Activated CD4-positive, alpha-beta T cell treated with anti-CD3 and anti-CD28 coated beads for 24 hours (primary cell): ENCODE results near the gene OPCML.

ENCODE experiments used
- DNase-seq, 2 donors: peaks; one replicate each; pipeline ENCODE4 v3.0.0-alpha.2; 2020; ENCODE audit warnings: low read depth in 2 of 2

Gene OPCML

GRCh38 chr11:133413703-133414102 lies 118.6 kb downstream of the OPCML start:
- DNase-seq, result no peak

- no peak for DNase-seq
Observed at GRCh38 chr11:133409799-133410198, 122.5 kb downstream of the OPCML start.

- DNase-seq, result no peak
Observed at GRCh38 chr11:133408936-133409335, 123.4 kb downstream of the OPCML start.

- DNase-seq, result no peak
Observed at GRCh38 chr11:133408402-133408801, 123.9 kb downstream of the OPCML start.

- no peak for DNase-seq
Observed at GRCh38 chr11:133406489-133406888, 125.8 kb downstream of the OPCML start.

GRCh38 chr11:133403900-133404299 lies 128.4 kb downstream of the OPCML start:
- DNase-seq, result no peak

- no peak for DNase-seq
Observed at GRCh38 chr11:133402551-133402950, 129.8 kb downstream of the OPCML start.

GRCh38 chr11:133399855-133400625 lies 132.3 kb downstream of the OPCML start:
- no peak for DNase-seq

- DNase-seq, result no peak
Observed at GRCh38 chr11:133399294-133399693, 133.0 kb downstream of the OPCML start.

GRCh38 chr11:133390803-133391202 lies 141.5 kb downstream of the OPCML start:
- DNase-seq, result no peak

- no peak for DNase-seq
Observed at GRCh38 chr11:133388975-133389568, 143.2 kb downstream of the OPCML start.

GRCh38 chr11:133388260-133388659 lies 144.0 kb downstream of the OPCML start:
- DNase-seq, result no peak

- no peak for DNase-seq
Observed at GRCh38 chr11:133386852-133387251, 145.4 kb downstream of the OPCML start.

GRCh38 chr11:133386262-133386661 lies 146.0 kb downstream of the OPCML start:
- DNase-seq, result no peak

GRCh38 chr11:133385781-133386180 lies 146.5 kb downstream of the OPCML start:
- no peak for DNase-seq

- DNase-seq, result no peak
Observed at GRCh38 chr11:133384731-133385130, 147.6 kb downstream of the OPCML start.

GRCh38 chr11:133383689-133384088 lies 148.6 kb downstream of the OPCML start:
- DNase-seq, result no peak

- no peak for DNase-seq
Observed at GRCh38 chr11:133383201-133383600, 149.1 kb downstream of the OPCML start.

GRCh38 chr11:133382131-133382812 lies 150.0 kb downstream of the OPCML start:
- no peak for DNase-seq

- no peak for DNase-seq
Observed at GRCh38 chr11:133381761-133382130, 150.6 kb downstream of the OPCML start.

GRCh38 chr11:133366147-133366546 lies 166.2 kb downstream of the OPCML start:
- no peak for DNase-seq

- DNase-seq, result no peak
Observed at GRCh38 chr11:133362916-133363315, 169.4 kb downstream of the OPCML start.

GRCh38 chr11:133362156-133362555 lies 170.1 kb downstream of the OPCML start:
- DNase-seq, result no peak
